ENCODE measurements around the gene DEFB118. TPM values are rescaled to one million over a fixed set of nuclear protein-coding genes. Genes with fewer than 3 reads are reported as not detected.

The DEFB118 gene
- polyA plus RNA-seq, 3 donors: not detected

- no peaks in the 10 kb centered on the region for H3K4me1 Mint-ChIP-seq
- H3K27me3 Mint-ChIP-seq (ENCODE audit: low read depth in 3 of 3): peaks cover 0 to 6% (median 0%) of the 10 kb centered on the region in 3 donors
- Histone ChIP-seq H3K27me3 (ENCODE audit: control insufficient read depth in 2 of 2, insufficient read depth in 2 of 2, low read length in 2 of 2) (peaks cover 0 to 2% of the 10 kb centered on the region in 2 donors), H3K27ac (ENCODE audit: low read depth in 1 of 2, low read length in 2 of 2) (no peak overlapping the region), H3K4me3 (replicated peaks in 1 of 3; ENCODE audit: low read depth in 2 of 3, low read length in 3 of 3) (no peak overlapping the region), H3K36me3 (replicated peaks in 1 of 2; ENCODE audit: control insufficient read depth in 1 of 2, insufficient read depth in 2 of 2, low read length in 2 of 2) (no peaks in the 10 kb centered on the region), H3K79me2 (ENCODE audit: insufficient read depth, low read length) (no peaks in the 10 kb centered on the region), H3K9ac (ENCODE audit: insufficient read depth, low read length, poor library complexity, severe bottlenecking) (no peak overlapping the region), H4K20me1 (ENCODE audit: insufficient read depth, low read length) (no peaks in the 10 kb centered on the region), H3K9me3 (replicated peaks in 1 of 2; ENCODE audit: control insufficient read depth in 1 of 2, insufficient read depth in 1 of 2, low read length in 2 of 2) (no peaks in the 10 kb centered on the region), H3K4me2 (replicated peaks; ENCODE audit: extremely low read depth, low read length, poor library complexity, severe bottlenecking) (no peak overlapping the region), H2AFZ (ENCODE audit: insufficient read depth, low read depth, low read length, poor library complexity, severe bottlenecking) (no peak overlapping the region), H3K4me1 (ENCODE audit: control insufficient read depth in 1 of 2, insufficient read depth in 2 of 2, low read length in 2 of 2) (no peaks in the 10 kb centered on the region)
- peaks cover 0 to 8% (median 0%) of the 10 kb centered on the region in 7 donors for H3K9me3 Mint-ChIP-seq
- TF ChIP-seq, protein P1, sequence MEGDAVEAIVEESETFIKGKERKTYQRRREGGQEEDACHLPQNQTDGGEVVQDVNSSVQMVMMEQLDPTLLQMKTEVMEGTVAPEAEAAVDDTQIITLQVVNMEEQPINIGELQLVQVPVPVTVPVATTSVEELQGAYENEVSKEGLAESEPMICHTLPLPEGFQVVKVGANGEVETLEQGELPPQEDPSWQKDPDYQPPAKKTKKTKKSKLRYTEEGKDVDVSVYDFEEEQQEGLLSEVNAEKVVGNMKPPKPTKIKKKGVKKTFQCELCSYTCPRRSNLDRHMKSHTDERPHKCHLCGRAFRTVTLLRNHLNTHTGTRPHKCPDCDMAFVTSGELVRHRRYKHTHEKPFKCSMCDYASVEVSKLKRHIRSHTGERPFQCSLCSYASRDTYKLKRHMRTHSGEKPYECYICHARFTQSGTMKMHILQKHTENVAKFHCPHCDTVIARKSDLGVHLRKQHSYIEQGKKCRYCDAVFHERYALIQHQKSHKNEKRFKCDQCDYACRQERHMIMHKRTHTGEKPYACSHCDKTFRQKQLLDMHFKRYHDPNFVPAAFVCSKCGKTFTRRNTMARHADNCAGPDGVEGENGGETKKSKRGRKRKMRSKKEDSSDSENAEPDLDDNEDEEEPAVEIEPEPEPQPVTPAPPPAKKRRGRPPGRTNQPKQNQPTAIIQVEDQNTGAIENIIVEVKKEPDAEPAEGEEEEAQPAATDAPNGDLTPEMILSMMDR (IDR thresholded peaks at IDR 0.05): no peak
- H3K4me3 Mint-ChIP-seq: no peak overlapping the region
- no peak overlapping the region for H3K27ac Mint-ChIP-seq
- no peaks in the 10 kb centered on the region for H3K36me3 Mint-ChIP-seq
- no peak for DNase-seq
- intact Hi-C loops (cut with micrococcal nuclease): no loop called here
- WGBS (ENCODE audit: insufficient coverage): no CpG with 5 or more reads among the region's 2 CpGs
Observed at GRCh38 chr20:31415653-31416052, 47.3 kb downstream of the DEFB118 start.

DNA sequence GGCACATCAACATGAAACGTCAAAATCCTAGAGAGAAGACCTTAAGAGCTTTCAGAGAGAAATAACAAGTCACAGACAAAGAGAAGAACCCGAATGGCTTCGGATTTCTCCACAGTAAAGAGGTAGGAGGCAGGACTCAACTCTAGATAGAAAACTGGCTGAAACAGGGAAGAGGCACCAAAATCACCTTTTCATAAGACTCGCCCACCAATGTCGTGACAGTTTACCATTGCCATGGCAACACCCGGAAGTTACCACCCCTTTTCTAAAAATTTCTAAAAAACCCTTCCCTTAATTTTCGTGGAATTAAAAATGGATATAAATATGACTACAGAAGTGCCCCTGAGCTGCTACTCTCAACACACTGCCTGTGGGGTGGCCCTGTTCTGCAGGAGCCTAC, 49.9 kb downstream of the DEFB118 start:
- H3K9me3 ChIP-seq (replicated peaks in 1 of 2; ENCODE audit: control insufficient read depth in 1 of 2, insufficient read depth in 1 of 2, low read length in 2 of 2): no peaks in the 10 kb centered on the region
- no peaks in the 10 kb centered on the region for H4K20me1 ChIP-seq (ENCODE audit: insufficient read depth, low read length)
- H3K79me2 ChIP-seq (ENCODE audit: insufficient read depth, low read length): no peaks in the 10 kb centered on the region
- no peak for DNase-seq
- no peak overlapping the region for H2AFZ ChIP-seq (ENCODE audit: insufficient read depth, low read depth, low read length, poor library complexity, severe bottlenecking)
- WGBS (ENCODE audit: insufficient coverage): 100% methylated on average over 1 of the region's 7 CpGs
- Mint-ChIP-seq H3K4me1 (no peaks in the 10 kb centered on the region), H3K4me3 (no peak overlapping the region), H3K27me3 (ENCODE audit: low read depth in 3 of 3) (peaks cover 2 to 5% (median 3%) of the 10 kb centered on the region in 3 donors), H3K36me3 (no peaks in the 10 kb centered on the region), H3K9me3 (peaks cover 0 to 8% (median 0%) of the 10 kb centered on the region in 7 donors), H3K27ac (no peak overlapping the region)
- H3K36me3 ChIP-seq (replicated peaks in 1 of 2; ENCODE audit: control insufficient read depth in 1 of 2, insufficient read depth in 2 of 2, low read length in 2 of 2): no peaks in the 10 kb centered on the region
- H3K9ac ChIP-seq (ENCODE audit: insufficient read depth, low read length, poor library complexity, severe bottlenecking): no peak overlapping the region
- H3K4me2 ChIP-seq (replicated peaks; ENCODE audit: extremely low read depth, low read length, poor library complexity, severe bottlenecking): no peak overlapping the region
- intact Hi-C loops (cut with micrococcal nuclease): no loop called here
- H3K4me3 ChIP-seq (replicated peaks in 1 of 3; ENCODE audit: low read depth in 2 of 3, low read length in 3 of 3): no peak overlapping the region
- TF ChIP-seq, protein P1 (IDR thresholded peaks at IDR 0.05): no peak
- H3K4me1 ChIP-seq (ENCODE audit: control insufficient read depth in 1 of 2, insufficient read depth in 2 of 2, low read length in 2 of 2): no peaks in the 10 kb centered on the region
- no peaks in the 10 kb centered on the region for H3K27me3 ChIP-seq (ENCODE audit: control insufficient read depth in 2 of 2, insufficient read depth in 2 of 2, low read length in 2 of 2)
- H3K27ac ChIP-seq (ENCODE audit: low read depth in 1 of 2, low read length in 2 of 2): no peak overlapping the region

Small RNAs within 50 kb of the gene (small RNA-seq; reads per million reads assigned to genes)
- gene DEFB117 (ENCODE audit: insufficient read length, low read depth) (not detected), gene RF00561 (ENCODE audit: insufficient read length, low read depth) (not detected), gene RNA5SP480 (ENCODE audit: insufficient read length, low read depth) (not detected)

Other genes starting within 250 kb of the DEFB118 start
- not detected for gene DEFB115, start 110.9 kb upstream of the DEFB118 start, polyA plus RNA-seq
- gene DEFB116, start 60.0 kb upstream of the DEFB118 start, polyA plus RNA-seq: not detected
- not detected for gene DEFB119, start 22.0 kb downstream of the DEFB118 start, polyA plus RNA-seq
- gene DEFB121, start 37.6 kb downstream of the DEFB118 start, polyA plus RNA-seq: not detected
- gene DEFB123, start 72.0 kb downstream of the DEFB118 start, polyA plus RNA-seq: not detected
- not detected for gene DEFB124, start 106.5 kb downstream of the DEFB118 start, polyA plus RNA-seq
- not detected for gene REM1, start 106.7 kb downstream of the DEFB118 start, polyA plus RNA-seq
- gene HM13, start 145.8 kb downstream of the DEFB118 start, polyA plus RNA-seq: 100 to 1,000 TPM; 199 to 329 (median 320) TPM
- gene ID1, start 236.7 kb downstream of the DEFB118 start, polyA plus RNA-seq: 100 to 1,000 TPM in 1 of 3 donors, 10 to 100 TPM in 1, 1 to 10 TPM in 1; 3.9 to 129 (median 12.5) TPM